HepG2 (cell line): ENCODE data around the gene IKZF3. TPM values are rescaled to one million over a fixed set of nuclear protein-coding genes. Genes with fewer than 3 reads are reported as not detected.

Experiments used
- ARHGAP35 ChIP-seq: sonication (generic); formaldehyde crosslinking; IDR thresholded peaks from 2 replicates; pipeline ENCODE4 v1.9.0; 2022; ENCODE audit warnings: mild to moderate bottlenecking, inconsistent platforms, moderate library complexity, missing genetic modification reagents, borderline replicate concordance
- HCFC1 ChIP-seq: fragments of 150-350 bp; IDR thresholded peaks from 2 replicates; pipeline ENCODE4 v1.6.1; 2014; ENCODE audit warnings: low read depth, low read length
- JUND ChIP-seq: sonication (generic); formaldehyde crosslinking; IDR thresholded peaks from 2 replicates; pipeline ENCODE4 v1.8.0; 2022; ENCODE audit warnings: mild to moderate bottlenecking, missing genetic modification reagents
- NFKBIZ ChIP-seq: IDR thresholded peaks from 2 replicates; pipeline ENCODE4 v1.6.1; 2018; ENCODE audit warnings: missing genetic modification reagents, missing compliant biosample characterization
- SALL2 ChIP-seq: sonication (generic); formaldehyde crosslinking; IDR thresholded peaks from 2 replicates; pipeline ENCODE4 v1.8.1; 2023; ENCODE audit warnings: mild to moderate bottlenecking, missing genetic modification reagents, inconsistent platforms
- ZBTB1 ChIP-seq: sonication (generic); formaldehyde crosslinking; IDR thresholded peaks from 2 replicates; pipeline ENCODE4 v1.4.0; 2020; ENCODE audit warnings: missing genetic modification reagents, borderline replicate concordance
- ZBTB42 ChIP-seq: sonication (generic); formaldehyde crosslinking; IDR thresholded peaks from 2 replicates; pipeline ENCODE4 v1.5.0; 2020; ENCODE audit warnings: mild to moderate bottlenecking, missing genetic modification reagents
- ZNF17 ChIP-seq: sonication (generic); formaldehyde crosslinking; IDR thresholded peaks from 2 replicates; pipeline ENCODE4 v1.5.0; 2020; ENCODE audit warnings: mild to moderate bottlenecking, missing genetic modification reagents
- ZNF317 ChIP-seq: sonication (generic); formaldehyde crosslinking; IDR thresholded peaks from 2 replicates; pipeline ENCODE4 v1.5.0; 2020; ENCODE audit warnings: mild to moderate bottlenecking, missing genetic modification reagents
- ZNF616 ChIP-seq: sonication (generic); formaldehyde crosslinking; IDR thresholded peaks from 2 replicates; pipeline ENCODE4 v1.5.0; 2020; ENCODE audit warnings: low read depth, mild to moderate bottlenecking, missing genetic modification reagents
- ZNF777 ChIP-seq: sonication (generic); formaldehyde crosslinking; IDR thresholded peaks from 2 replicates; pipeline ENCODE4 v1.4.0; 2020; ENCODE audit warnings: missing genetic modification reagents
- polyA plus RNA-seq, 8 experiments: library from polyadenylated mRNA; depleted of rRNA in 3 of 8; stranded (reverse) in 7 of 8; unstranded in 1 of 8; fragments of >200 nt; fragmentation: Illumina TruSeq in 4 of 8; extraction: Trizol in 4 of 8; gene quantifications; 2 replicates each; pipeline versions ENCODE4 v1.2.1 to v1.2.3, GENCODE V29; 2011 to 2016; ENCODE audit warnings: low read depth in 4 of 8, missing spikeins in 1 of 8, mixed read lengths in 1 of 8; ENCODE audit not compliant: insufficient read depth in 1 of 8
- total RNA-seq, 5 experiments: library from RNA; depleted of rRNA; stranded (reverse); fragments of >200 nt; fragmentation: Illumina TruSeq; extraction: Trizol; gene quantifications; 2 replicates each; pipeline ENCODE4 v1.2.3, GENCODE V29; 2016; ENCODE audit warnings: low read depth in 1 of 5
- TF ChIP-seq, protein P1 (sequence below): sonication (generic); formaldehyde crosslinking; conservative IDR thresholded peaks from 2 replicates; pipeline ENCODE4 v1.8.0; 2022; ENCODE audit warnings: low read depth, missing genetic modification reagents
- TF ChIP-seq, protein P2 (sequence below), 2 experiments: sonication (generic) in 1 of 2; formaldehyde crosslinking in 1 of 2; IDR thresholded peaks; 2 replicates each; pipeline versions ENCODE4 v1.4.0 to v1.6.1; 2016 to 2020; ENCODE audit warnings: borderline replicate concordance in 1 of 2, low read depth in 1 of 2, mild to moderate bottlenecking in 1 of 2, missing genetic modification reagents in 1 of 2
- TF ChIP-seq, protein P3 (sequence below): IDR thresholded peaks from 2 replicates; pipeline ENCODE4 v1.4.0; 2020; ENCODE audit warnings: mild to moderate bottlenecking, missing genetic modification reagents
- TF ChIP-seq, protein P4 (sequence below): sonication (generic); formaldehyde crosslinking; IDR thresholded peaks from 2 replicates; pipeline ENCODE4 v1.5.1; 2020; ENCODE audit warnings: mild to moderate bottlenecking, missing genetic modification reagents, borderline replicate concordance
- TF ChIP-seq, protein P5 (sequence below): sonication (generic); formaldehyde crosslinking; IDR thresholded peaks from 2 replicates; pipeline ENCODE4 v1.4.0; 2020; ENCODE audit warnings: missing genetic modification reagents

The IKZF3 gene
- total and polyA plus RNA-seq, 2 of the 13 experiments (the other 11 are each of a cell fraction or from before 2014, with no cell fraction given) = not detected

DNA sequence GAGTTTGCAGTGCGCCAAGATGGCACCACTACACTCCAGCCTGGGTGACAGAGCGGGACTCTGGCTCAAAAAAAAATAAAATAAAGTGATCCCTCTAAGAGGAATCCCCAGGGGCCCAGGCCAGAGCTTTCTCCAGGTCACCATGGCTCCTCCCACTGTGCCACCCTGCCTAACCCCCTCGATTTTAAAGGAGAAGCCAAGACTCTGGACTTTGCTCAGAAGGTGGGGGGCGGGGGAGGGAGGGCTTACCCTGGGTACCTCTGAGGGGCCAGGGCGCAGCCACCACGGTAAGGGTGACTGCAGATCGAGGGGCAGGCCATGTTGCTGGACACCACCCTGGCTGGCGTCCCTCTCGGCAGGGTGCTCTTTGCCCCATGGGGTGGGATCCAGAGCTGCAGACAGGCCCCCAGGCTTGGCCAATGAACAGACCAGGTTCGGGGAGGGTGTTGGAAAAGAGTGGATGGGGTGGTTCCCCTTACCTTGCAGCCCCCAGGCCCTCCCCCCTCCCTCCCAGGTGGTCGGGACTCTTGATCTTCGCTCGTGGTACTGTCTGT, 126.8 kb downstream of the IKZF3 start (continued):
- TF ChIP-seq, protein P1, sequence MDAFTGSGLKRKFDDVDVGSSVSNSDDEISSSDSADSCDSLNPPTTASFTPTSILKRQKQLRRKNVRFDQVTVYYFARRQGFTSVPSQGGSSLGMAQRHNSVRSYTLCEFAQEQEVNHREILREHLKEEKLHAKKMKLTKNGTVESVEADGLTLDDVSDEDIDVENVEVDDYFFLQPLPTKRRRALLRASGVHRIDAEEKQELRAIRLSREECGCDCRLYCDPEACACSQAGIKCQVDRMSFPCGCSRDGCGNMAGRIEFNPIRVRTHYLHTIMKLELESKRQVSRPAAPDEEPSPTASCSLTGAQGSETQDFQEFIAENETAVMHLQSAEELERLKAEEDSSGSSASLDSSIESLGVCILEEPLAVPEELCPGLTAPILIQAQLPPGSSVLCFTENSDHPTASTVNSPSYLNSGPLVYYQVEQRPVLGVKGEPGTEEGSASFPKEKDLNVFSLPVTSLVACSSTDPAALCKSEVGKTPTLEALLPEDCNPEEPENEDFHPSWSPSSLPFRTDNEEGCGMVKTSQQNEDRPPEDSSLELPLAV (CRISPR knock-in tag) = no peak
- no peak for TF ChIP-seq ZNF17 (CRISPR knock-in tag)
- TF ChIP-seq, protein P2, sequence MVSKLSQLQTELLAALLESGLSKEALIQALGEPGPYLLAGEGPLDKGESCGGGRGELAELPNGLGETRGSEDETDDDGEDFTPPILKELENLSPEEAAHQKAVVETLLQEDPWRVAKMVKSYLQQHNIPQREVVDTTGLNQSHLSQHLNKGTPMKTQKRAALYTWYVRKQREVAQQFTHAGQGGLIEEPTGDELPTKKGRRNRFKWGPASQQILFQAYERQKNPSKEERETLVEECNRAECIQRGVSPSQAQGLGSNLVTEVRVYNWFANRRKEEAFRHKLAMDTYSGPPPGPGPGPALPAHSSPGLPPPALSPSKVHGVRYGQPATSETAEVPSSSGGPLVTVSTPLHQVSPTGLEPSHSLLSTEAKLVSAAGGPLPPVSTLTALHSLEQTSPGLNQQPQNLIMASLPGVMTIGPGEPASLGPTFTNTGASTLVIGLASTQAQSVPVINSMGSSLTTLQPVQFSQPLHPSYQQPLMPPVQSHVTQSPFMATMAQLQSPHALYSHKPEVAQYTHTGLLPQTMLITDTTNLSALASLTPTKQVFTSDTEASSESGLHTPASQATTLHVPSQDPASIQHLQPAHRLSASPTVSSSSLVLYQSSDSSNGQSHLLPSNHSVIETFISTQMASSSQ (IDR thresholded peaks at IDR 0.05; ENCODE audit: low read depth) = no peak
- TF ChIP-seq, protein P2 (CRISPR knock-in tag; IDR thresholded peaks at IDR 0.05; ENCODE audit: borderline replicate concordance) = 0 out of 2 replicates have a peak, but pooled peaks have one; percentile 9
- 0 out of 2 replicates have a peak, but pooled peaks have one; percentile 30 for TF ChIP-seq NFKBIZ (CRISPR knock-in tag)
- TF ChIP-seq ZBTB1 (CRISPR knock-in tag) = no peak
- TF ChIP-seq, protein P3, sequence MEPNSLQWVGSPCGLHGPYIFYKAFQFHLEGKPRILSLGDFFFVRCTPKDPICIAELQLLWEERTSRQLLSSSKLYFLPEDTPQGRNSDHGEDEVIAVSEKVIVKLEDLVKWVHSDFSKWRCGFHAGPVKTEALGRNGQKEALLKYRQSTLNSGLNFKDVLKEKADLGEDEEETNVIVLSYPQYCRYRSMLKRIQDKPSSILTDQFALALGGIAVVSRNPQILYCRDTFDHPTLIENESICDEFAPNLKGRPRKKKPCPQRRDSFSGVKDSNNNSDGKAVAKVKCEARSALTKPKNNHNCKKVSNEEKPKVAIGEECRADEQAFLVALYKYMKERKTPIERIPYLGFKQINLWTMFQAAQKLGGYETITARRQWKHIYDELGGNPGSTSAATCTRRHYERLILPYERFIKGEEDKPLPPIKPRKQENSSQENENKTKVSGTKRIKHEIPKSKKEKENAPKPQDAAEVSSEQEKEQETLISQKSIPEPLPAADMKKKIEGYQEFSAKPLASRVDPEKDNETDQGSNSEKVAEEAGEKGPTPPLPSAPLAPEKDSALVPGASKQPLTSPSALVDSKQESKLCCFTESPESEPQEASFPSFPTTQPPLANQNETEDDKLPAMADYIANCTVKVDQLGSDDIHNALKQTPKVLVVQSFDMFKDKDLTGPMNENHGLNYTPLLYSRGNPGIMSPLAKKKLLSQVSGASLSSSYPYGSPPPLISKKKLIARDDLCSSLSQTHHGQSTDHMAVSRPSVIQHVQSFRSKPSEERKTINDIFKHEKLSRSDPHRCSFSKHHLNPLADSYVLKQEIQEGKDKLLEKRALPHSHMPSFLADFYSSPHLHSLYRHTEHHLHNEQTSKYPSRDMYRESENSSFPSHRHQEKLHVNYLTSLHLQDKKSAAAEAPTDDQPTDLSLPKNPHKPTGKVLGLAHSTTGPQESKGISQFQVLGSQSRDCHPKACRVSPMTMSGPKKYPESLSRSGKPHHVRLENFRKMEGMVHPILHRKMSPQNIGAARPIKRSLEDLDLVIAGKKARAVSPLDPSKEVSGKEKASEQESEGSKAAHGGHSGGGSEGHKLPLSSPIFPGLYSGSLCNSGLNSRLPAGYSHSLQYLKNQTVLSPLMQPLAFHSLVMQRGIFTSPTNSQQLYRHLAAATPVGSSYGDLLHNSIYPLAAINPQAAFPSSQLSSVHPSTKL (CRISPR knock-in tag) = no peak
- TF ChIP-seq, protein P4, sequence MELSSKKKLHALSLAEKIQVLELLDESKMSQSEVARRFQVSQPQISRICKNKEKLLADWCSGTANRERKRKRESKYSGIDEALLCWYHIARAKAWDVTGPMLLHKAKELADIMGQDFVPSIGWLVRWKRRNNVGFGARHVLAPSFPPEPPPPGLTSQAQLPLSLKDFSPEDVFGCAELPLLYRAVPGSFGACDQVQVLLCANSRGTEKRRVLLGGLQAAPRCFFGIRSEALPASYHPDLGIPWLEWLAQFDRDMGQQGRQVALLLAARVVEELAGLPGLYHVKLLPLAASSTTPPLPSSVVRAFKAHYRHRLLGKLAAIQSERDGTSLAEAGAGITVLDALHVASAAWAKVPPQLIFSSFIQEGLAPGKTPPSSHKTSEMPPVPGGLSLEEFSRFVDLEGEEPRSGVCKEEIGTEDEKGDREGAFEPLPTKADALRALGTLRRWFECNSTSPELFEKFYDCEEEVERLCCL = no peak
- no peak for TF ChIP-seq ZNF616 (CRISPR knock-in tag)
- TF ChIP-seq ZNF777 (CRISPR knock-in tag) = no peak
- TF ChIP-seq ZNF317 (CRISPR knock-in tag) = no peak
- no peak for TF ChIP-seq HCFC1
- TF ChIP-seq ARHGAP35 (CRISPR knock-in tag) = no peak
- no peak for TF ChIP-seq ZBTB42
- TF ChIP-seq SALL2 (CRISPR knock-in tag) = no peak
- no peak for TF ChIP-seq JUND (CRISPR knock-in tag)
- TF ChIP-seq, protein P5, sequence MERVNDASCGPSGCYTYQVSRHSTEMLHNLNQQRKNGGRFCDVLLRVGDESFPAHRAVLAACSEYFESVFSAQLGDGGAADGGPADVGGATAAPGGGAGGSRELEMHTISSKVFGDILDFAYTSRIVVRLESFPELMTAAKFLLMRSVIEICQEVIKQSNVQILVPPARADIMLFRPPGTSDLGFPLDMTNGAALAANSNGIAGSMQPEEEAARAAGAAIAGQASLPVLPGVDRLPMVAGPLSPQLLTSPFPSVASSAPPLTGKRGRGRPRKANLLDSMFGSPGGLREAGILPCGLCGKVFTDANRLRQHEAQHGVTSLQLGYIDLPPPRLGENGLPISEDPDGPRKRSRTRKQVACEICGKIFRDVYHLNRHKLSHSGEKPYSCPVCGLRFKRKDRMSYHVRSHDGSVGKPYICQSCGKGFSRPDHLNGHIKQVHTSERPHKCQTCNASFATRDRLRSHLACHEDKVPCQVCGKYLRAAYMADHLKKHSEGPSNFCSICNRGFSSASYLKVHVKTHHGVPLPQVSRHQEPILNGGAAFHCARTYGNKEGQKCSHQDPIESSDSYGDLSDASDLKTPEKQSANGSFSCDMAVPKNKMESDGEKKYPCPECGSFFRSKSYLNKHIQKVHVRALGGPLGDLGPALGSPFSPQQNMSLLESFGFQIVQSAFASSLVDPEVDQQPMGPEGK (CRISPR knock-in tag) = peak; percentile 92
